Uterus (tissue), 2 donors: ENCODE results near the gene S100A5.
"Not testable (repeated sequence)": the region's sequence is repeated elsewhere in the genome, so short reads cannot be mapped to it uniquely, and the experiment has no call there.

ENCODE experiments used
- CTCF ChIP-seq, 4 experiments: fragments of 200-600 bp in 2 of 4; fragments of 450-650 bp in 2 of 4; sonication (generic) in 2 of 4; IDR thresholded peaks; one replicate each; pipeline ENCODE4 v1.5.1; 2016 to 2019; ENCODE audit warnings: antibody characterized with exemption in 4 of 4, mild to moderate bottlenecking in 2 of 4, moderate library complexity in 1 of 4
- POLR2A ChIP-seq, 2 donors: fragments of 450-650 bp; IDR thresholded peaks; one replicate each; pipeline ENCODE4 v1.6.1; 2016; ENCODE audit warnings: antibody characterized with exemption in 2 of 2, mild to moderate bottlenecking in 1 of 2, moderate library complexity in 1 of 2

GRCh38 chr1:153582836-153583235 is 42.1 kb upstream of the S100A5 start:
- TF ChIP-seq CTCF, POLR2A (IDR thresholded peaks at IDR 0.05): not testable (repeated sequence)
